ENCODE results near the gene MID1. TPM values are rescaled to one million over a fixed set of nuclear protein-coding genes. Genes with fewer than 3 reads are reported as not detected.

Gene MID1
- total RNA-seq, 3 donors from 2014 or later = 41.4 to 48.8 (median 48.4) TPM

- no peak for TF ChIP-seq CTCF (IDR thresholded peaks at IDR 0.05)
- no peak for ATAC-seq
- Histone ChIP-seq H3K4me3 (no peak overlapping the region), H3K9me3 (no peaks in the 10 kb centered on the region), H3K4me1 (ENCODE audit: low read depth) (no peaks in the 10 kb centered on the region), H3K36me3 (ENCODE audit: low read depth) (no peaks in the 10 kb centered on the region)
- DNase-seq = no peak
- intact Hi-C loops (cut with DNase I, micrococcal nuclease) = no loop called here
These were observed 13.2 kb downstream of the MID1 start for GRCh38 chrX:10607233-10607632.

GRCh38 chrX:10603612-10604011, 16.8 kb downstream of the MID1 start:
- Histone ChIP-seq H3K4me3 (no peak overlapping the region), H3K36me3 (ENCODE audit: low read depth) (no peaks in the 10 kb centered on the region), H3K4me1 (ENCODE audit: low read depth) (no peaks in the 10 kb centered on the region), H3K9me3 (no peaks in the 10 kb centered on the region)
- intact Hi-C loops (cut with DNase I, micrococcal nuclease) = no loop called here
- no peak for ATAC-seq
- no peak for DNase-seq
- TF ChIP-seq CTCF (IDR thresholded peaks at IDR 0.05) = no peak

GRCh38 chrX:10602646-10603045, 17.7 kb downstream of the MID1 start:
- ATAC-seq (peak; percentile 91), DNase-seq (no peak)

GRCh38 chrX:10600479-10600878, 19.9 kb downstream of the MID1 start:
- intact Hi-C loops (cut with DNase I, micrococcal nuclease) = no loop called here
- no peaks in the 10 kb centered on the region for H3K36me3 ChIP-seq (ENCODE audit: low read depth)
- TF ChIP-seq CTCF (IDR thresholded peaks at IDR 0.05) = no peak
- no peak for DNase-seq
- no peak for ATAC-seq
- no peaks in the 10 kb centered on the region for H3K9me3 ChIP-seq
- H3K4me1 ChIP-seq (ENCODE audit: low read depth) = no peaks in the 10 kb centered on the region
- no peak overlapping the region for H3K4me3 ChIP-seq

More at GRCh38 chrX:10602646-10603045, 17.7 kb downstream of the MID1 start:
- TF ChIP-seq CTCF (IDR thresholded peaks at IDR 0.05) = no peak
- H3K9me3 ChIP-seq = no peaks in the 10 kb centered on the region
- intact Hi-C loops (cut with DNase I, micrococcal nuclease) = no loop called here
- H3K36me3 ChIP-seq (ENCODE audit: low read depth) = no peaks in the 10 kb centered on the region
- no peaks in the 10 kb centered on the region for H3K4me1 ChIP-seq (ENCODE audit: low read depth)
- no peak overlapping the region for H3K4me3 ChIP-seq

- intact Hi-C loops (cut with DNase I, micrococcal nuclease) = no loop called here
- Histone ChIP-seq H3K36me3 (ENCODE audit: low read depth) (no peaks in the 10 kb centered on the region), H3K9me3 (no peaks in the 10 kb centered on the region), H3K4me3 (no peak overlapping the region), H3K4me1 (ENCODE audit: low read depth) (no peaks in the 10 kb centered on the region)
- no peak for ATAC-seq
- no peak for DNase-seq
- TF ChIP-seq CTCF (IDR thresholded peaks at IDR 0.05) = no peak
These were observed 21.8 kb downstream of the MID1 start for GRCh38 chrX:10598540-10598939.

GRCh38 chrX:10597871-10598270, 22.5 kb downstream of the MID1 start:
- no peak for TF ChIP-seq CTCF (IDR thresholded peaks at IDR 0.05)
- intact Hi-C loops (cut with DNase I, micrococcal nuclease) = no loop called here
- Histone ChIP-seq H3K9me3 (no peaks in the 10 kb centered on the region), H3K36me3 (ENCODE audit: low read depth) (no peaks in the 10 kb centered on the region), H3K4me1 (ENCODE audit: low read depth) (no peaks in the 10 kb centered on the region), H3K4me3 (no peak overlapping the region)
- peak in 1 of 3 donors; percentile 47 for DNase-seq
- peak; percentile 54 for ATAC-seq
